Right hindlimb (tissue), 1 donor: ENCODE measurements around the gene RANGAP1.
A peak's percentile ranks its signal among the peaks of the same experiment; 100 is the strongest.
"Not testable (repeated sequence)": the region's sequence is repeated elsewhere in the genome, so short reads cannot be mapped to it uniquely, and the experiment has no call there.

Source experiments
- DNase-seq: peaks from one replicate; pipeline ENCODE4 v3.0.0-alpha.2; 2018

The RANGAP1 gene

DNA sequence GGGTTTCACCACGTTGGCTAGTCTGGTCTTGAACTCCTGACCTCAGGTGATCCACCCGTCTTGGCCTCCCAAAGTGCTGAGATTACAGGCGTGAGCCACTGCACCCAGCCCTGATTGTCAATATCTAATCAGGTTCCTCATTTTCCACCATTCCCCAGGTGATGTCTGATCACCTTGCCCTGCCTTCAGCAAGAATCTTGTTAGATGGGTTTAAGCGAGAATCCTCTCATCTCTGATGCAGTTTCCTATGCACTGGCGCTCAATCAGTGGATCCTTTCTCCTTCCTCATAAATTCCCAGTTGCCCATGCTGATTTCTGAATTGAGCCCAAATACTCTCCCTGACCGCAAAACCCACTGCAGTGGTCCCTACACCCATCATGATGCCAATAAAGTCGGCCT lies 14.7 kb upstream of the RANGAP1 start:
- no peak for DNase-seq

DNA sequence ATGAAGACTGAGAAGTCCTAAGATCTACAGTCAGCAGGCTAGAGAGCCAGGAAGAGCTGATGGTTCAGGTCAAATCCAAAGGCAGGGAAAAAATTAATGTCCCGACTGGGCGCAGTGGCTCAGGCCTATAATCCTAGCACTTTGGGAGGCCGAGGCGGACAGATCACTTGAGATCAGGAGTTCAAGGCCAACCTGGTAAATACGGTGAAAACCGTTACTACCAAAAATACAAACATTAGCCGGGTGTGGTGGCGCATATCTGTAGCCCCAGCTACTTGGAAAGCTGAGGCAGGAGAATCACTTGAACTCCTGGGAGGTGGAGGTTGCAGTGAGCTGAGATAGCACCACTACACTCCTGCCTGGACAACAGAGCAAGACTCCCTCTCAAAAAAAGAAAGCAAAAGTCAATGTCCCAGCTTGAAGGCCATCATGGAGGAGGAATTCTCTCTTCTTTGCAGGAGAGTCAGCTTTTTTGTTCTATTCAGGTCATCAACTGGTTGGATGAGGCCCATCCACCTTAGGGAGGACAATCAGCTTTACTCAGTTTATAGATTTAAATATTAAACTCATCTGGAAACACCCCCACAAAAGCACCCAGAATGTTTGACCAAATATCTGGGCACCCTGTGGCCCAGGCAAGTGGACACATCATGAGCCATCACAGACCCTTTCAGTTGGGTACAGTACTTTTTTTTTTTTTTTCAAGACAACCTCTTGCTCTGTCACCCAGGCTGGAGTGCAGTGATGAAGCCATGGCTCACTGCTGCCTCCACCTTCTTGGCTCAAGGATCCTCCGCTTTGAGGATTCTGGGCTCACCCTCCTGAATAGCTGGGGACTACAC lies 11.1 kb upstream of the RANGAP1 start:
- DNase-seq, result no peak

DNA sequence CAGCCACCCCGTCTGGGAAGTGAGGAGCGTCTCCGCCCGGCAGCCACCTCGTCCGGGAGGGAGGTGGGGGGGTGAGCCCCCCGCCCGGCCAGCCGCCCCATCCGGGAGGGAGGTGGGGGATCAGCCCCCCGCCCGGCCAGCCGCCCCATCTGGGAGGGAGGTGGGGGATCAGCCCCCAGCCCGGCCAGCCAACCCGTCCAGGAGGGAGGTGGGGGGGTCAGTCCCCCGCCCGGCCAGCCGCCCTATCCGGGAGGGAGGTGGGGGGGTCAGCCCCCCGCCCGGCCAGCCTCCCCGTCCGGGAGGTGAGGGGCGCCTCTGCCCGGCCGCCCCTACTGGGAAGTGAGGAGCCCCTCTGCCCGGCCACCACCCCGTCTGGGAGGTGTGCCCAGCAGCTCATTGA lies 8.8 kb upstream of the RANGAP1 start:
- DNase-seq, result not testable (repeated sequence)

DNA sequence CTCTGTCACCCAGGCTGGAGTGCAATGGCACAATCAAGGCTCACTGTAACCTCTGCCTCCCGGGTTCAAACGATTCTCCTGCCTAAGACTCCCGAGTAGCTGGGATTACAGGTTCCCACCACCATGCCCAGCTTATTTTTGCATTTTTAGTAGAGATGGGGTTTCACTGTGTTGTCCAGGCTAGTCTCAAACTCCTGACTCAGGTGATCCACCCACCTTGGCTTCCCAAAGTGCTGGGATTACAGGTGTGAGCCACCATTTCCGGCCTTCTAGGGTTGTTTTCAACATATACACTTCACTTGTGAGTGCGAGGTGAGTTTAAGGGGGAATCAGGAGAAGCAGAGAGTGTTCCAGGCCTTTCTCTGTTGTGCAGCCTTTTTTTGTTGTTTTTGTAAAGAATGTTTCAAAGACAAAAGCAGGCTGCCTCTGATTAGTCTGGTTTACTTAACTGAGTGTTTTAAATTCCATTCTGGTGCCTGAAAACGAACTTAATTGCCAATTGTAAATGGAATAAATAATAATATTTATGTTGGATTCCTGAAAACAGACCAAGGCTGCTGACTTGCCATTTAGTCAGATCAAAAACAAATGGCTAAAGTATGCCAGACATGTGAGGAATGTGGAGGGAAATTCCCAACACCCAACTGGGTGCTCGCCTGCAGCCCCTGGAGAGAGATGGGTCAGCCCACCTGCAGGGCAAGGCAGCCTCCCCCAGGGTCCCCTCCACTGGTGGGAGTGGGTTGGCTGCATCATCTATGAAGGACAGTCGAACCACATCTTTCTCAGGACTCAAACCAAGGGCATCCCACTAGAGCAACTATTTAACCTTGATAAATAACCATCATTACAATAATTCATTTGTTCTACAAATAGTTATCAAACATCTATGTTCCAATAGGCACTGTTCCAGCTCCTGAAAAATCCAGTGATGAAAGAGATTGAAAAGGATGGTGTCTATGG lies 4.6 kb upstream of the RANGAP1 start:
- no peak for DNase-seq

DNA sequence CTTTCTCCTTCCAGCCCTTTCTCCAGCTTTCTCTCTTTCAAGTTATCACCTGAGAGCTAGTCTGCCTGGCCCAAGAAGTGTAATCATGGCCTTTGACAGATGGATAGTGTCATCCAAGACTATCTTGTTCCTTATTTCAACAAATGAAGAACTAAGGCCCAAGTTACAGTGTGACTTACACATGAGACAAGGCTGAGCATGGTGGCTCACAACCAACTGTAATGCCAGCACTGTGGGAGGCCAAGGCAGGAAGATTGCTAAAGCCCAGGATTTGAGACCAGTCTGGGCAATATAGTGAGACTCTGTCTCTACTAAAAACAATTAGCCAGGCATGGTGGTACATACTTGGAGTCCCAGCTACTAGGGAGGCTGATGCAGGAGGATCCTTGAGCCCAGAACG lies 3.7 kb upstream of the RANGAP1 start:
- DNase-seq, result no peak

DNA sequence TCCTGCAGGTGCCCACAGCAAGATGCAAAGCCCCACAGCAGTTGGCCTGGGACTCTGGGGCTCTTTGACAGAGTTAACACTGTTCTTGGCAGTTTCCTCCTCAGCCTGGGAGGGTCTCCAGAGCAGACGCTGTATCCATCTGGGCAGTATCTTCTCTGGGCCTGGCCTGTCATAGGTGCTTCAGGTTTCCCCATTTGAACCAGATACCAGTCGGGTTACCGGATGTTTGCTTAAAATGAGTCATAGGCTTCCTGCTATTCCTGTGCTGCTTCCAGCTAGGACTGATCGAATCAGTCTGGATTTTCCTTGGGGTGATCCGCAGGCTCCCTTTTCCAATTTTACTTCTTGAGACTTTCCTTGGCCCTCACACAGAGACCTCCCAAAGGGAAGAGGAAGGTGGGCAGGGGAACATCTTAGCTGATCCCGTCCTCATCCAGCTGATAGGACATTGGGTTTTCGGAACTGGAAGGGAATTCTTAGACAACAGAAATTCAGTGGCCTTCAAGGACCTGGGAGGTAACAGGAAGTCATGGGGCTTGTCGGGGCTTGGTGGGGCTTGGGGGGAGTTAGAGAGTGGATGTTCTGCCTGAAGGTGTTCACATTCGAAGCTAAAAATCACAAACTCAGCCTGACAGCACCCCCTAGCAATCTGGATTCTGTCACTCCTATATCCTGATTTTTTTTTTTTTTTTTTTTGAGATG lies 2.4 kb upstream of the RANGAP1 start:
- DNase-seq, result no peak

DNA sequence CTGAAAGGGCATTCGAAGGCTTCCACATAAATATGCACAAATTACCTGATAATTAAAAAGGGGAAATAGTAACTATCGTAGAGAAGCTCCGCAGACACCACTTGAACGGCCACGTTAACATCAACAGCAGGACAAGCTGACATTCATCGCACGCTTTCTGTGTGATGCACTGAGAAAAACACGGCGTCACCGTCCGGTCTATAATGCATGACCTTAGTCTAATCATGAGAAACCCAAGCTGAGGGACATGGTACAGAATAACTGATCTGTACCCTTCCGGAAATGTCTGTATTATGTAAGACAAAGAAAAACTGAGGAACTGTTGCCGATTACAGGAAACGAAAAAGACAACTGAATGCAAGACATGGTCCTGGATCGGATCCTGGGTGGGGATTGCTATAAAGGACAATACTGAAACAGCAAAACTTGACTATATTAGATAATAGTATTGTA lies 678 bp upstream of the RANGAP1 start:
- DNase-seq, result no peak

DNA sequence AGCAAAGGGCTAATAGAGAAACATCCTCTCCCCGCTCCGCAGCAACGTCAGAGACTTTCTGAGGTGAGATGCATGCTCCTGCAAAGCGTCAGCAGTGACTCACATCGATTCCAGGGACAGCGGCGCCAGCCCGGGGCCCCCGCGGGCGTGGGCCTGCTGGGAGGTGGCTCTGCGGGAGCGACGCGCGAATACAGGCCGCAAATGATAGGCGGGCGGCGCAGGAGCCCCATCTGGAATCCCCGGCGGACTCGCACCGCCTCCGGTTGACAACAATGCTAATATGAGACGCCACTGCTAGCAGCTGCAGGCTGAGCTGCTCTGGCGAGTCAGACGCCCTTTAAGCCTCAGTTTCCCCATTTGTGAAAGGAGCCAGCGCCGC lies 557 bp downstream of the RANGAP1 start:
- peak; percentile 41 for DNase-seq

DNA sequence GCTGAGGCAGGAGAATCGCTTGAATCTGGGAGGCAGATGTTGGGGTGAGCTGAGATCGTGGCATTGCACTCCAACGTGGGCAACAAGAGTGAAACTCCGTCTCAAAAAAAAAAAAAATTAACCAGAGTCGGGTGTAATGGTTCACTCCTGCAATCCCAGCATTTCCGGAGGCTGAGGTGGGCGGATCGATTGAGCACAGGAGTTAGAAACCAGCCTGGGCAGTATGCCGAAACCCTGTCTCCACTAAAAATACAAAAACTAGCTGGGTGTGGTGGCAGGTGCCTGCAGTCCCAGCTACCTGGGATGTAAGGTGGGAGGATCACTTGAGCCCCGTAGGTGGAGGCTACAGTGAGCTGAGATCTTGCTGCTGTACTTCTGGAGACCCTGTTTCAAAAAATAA lies 1.5 kb downstream of the RANGAP1 start:
- no peak for DNase-seq

DNA sequence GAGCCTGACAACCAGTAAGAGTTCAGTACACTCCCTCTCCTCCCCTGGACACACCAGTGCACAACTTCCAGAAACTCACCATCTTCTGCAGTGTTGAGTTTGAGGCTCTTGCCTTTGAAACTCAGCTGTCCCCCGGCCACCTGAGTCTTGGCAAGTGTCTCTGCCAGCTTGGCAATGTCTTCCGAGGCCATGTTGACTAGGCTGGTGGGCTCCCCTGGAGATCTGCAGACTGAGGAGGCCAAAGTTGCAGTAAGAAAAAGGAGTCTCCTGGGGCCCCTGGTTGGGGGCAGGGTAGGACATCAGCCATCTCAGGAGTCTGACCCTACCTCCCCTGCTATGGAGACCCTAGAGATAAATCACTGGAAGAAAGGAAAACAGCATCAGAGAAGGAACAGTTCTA lies 5.1 kb downstream of the RANGAP1 start:
- no peak for DNase-seq

DNA sequence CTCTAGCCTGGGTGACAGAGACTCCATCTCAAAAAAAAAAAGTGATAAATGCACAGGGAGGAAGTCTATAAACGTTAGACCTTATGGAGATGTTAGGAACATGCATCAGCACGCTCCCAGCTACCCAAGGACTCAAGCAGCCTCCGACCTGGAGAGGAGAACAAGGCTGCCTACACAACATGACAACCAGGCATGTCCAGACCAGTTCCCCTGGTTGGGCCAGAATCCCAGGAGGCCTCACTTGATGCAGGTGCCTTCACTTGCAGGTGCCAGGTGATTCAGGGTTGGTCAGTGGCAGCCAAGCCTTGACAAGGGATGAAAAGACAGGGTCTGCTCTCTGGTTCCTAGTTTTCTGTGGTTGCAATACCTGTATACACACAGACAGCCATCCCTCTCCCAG lies 5.9 kb downstream of the RANGAP1 start:
- DNase-seq, result no peak

DNA sequence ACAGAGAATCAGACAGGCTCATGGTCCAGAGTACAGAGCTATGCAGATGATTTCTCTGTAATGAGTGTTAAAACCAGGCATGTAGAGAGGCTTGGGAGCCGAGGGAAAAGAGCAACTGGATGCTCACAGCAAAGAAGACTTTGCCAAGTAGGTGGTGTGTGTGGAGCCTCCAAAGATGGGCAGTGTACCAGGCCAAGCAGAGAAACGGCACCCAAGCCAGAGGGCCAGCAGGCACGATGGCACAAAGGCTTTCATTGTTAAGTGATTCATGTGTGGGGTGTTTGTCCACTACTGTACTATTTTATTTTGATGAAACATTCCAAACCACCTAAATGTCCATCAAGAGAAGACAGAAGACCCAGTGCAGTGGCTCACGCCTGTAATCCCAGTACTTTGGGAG lies 11.1 kb downstream of the RANGAP1 start:
- DNase-seq, result no peak

DNA sequence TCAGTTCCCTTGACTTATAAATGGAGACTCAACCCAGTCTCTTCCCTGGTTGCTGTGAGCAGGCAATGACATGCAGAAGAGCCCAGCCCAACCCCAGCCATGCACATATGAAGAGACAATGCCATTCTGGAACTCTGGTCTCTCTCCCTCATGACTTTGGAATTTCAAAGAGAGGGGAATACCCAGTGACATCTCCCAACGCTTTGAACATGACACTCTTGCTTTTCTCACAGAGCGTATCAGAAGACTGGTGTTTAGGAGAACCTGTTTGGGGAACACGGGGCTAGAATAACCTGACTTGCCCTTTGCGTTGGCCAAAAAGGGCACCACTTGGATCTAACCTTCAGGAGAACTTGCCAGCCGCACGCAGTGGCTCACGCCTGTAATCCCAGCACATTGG lies 12.9 kb downstream of the RANGAP1 start:
- DNase-seq, result no peak

DNA sequence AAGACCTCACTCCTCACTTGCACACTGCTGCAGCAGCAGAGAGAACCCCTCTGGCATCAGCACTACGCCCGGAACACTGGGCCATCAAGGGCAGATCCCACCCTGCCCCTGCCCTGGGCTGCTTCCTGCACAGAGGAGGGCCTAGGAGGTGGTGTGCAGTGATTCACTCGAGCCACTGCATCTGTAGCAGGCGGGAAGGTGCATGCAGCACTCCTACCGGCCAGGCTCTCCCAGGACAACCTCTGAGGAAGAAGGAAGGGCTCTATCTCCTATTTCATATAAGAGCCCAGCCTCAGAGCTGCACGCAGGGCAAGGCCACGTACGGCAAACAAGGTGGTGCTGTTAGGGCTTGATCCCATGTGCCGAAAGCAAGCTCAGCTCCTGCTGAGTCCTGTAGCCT lies 14.2 kb downstream of the RANGAP1 start:
- no peak for DNase-seq

DNA sequence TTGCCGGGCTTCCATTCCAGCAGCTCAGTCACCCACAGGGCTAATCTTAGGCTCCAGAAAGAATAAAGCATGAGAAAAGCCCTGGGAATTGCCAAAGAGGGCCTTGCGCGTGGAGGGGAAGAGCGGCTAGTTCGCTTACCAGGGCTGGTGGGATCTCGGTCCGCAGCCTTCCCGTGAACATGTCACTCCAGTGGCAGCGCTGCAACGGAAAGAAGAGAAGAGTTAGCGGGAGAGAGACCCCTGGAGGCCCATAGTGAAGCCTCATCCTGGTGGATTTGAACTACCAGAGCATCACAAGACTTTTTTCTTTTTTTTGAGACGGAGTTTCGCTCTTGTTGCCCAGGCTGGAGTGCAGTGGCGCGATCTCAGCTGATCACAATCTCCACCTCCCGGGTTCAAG lies 18.0 kb downstream of the RANGAP1 start:
- DNase-seq, result no peak

DNA sequence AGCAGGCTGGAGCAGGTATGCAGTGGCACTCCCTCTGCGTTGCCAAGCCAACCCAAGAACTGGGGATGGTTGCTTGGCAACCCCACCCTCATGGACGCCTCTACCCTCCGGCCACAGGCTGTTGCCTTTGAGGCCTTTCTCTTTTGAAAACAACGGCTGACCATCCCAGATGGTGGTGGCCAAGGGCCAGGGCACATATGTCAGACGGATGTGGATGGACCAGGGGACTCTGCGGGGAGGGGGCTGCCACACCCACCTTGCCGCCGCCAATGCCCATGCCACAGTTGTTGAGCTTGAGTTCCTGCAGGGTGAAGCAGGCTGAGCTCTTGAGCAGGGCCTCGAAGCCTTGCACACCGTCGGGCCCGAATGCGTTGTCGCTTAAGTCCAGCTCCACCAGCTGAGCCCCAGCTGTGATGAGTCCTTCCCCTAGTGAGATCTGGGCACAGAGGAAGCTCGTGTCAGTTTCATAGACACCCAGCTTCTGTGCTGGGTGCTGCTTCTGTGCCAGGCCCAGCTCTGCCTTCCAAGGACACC lies 21.5 kb downstream of the RANGAP1 start:
- DNase-seq, result no peak

DNA sequence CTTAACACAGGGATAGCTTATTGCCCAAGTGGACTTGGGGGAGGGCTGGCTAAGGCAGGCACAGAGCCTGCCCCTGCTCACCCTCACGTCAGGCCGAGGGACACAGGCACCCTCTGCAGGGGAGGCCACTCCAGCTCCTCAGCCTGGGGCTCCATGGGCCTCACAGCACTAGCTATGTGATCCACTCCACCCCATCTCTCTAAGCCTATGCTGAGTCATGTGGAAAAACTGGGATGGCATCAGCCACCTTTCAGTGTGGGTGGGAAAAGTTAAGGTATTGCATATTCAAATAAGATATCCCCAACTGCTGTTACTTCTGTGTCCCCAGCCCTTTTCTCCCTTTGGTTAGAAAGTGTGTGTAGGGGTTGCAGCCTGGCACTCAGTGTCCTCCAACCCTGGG lies 22.3 kb downstream of the RANGAP1 start:
- DNase-seq, result no peak

DNA sequence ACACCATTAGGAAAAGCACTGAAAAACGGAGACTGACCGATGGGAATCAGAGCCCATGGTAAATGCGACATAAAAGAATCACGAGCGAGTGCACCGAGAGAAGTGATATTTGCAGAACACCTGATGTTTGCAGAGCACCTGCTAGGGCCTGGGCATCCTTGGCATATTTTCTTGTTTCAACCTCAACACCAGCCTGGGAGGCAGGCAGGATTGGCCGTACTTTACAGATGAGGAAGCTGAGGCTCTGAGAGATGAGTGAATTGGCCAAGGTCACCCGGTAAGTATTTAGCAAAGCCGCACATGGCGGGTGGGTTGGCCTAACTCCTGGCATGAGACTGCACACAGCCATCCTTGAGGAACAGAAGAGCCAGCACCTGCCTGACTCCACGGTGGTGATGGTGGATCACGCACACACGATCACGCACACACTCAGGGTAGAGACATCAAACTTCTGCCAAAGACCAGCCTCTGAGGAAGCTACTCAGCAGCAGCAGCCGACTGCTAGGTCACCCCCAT lies 23.7 kb downstream of the RANGAP1 start:
- no peak for DNase-seq

DNA sequence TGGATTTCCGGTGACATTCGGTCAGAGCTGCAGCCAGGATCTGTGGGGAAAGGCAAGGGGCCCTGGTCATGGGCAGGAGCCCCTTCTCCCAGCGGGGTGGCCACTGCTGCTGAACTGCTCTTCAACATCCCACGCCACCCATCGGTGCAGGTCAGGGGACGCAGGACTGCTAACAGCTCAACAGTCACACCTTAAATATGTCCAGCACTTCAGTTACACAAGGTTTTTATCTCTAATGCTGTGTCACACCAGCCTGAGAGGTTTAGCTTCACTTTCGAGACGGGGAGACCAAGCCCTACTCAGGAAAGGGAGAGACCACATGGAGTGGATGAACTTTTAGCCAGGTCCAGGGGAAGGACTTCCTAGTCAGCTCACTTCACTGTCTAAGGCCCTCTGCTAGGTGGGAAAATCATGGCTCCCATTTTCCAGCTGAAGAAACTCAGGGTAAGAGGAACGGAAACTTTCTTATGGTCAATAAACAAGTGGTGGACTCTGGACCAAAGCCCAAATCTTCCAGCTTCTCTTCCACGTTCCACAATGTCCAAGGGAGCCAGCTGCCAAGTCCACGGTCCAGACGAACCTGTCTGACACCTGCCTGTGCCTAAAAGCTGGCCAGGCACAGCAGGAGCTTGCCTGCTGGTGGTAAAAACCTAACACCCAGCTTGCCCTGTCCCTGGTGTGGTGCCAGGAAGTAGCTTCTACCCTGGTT lies 24.3 kb downstream of the RANGAP1 start:
- no peak for DNase-seq

DNA sequence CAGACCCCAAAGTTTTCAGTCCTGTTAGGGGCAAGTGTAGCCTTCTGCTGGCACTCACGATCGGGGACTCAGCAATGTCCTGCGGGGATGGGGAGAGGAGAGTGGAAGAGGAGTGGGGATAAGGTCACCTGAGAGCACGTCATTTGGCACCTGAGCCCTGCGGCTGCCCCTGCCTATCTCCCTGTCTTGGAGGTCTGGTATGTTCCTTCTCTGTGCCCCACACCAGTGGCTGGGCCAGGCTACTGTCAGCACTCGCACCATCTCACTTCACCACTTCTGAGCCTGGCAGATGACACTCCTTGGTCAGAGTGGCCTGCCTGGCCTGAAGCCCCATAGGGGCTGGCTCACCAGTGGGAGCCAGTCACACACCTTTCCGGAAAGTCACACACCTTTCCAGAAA lies 25.1 kb downstream of the RANGAP1 start:
- no peak for DNase-seq

DNA sequence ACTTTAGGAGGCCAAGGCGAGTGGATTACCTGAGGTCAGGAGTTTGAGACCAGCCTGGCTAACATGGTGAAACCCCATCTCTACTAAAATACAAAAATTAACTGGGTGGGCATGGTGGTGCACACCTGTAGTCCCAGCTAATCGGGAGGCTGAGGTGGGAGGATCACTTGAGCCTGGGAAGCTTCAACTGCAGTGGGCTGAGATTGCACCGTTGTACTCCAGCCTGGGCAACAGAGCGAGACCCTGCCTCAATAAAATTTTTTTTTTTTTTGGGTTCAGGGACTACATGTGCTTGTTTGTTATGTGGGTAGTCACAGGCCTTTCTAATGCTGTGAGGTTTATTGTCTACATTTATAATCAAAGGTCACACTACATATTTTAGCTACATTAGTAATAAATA lies 26.2 kb downstream of the RANGAP1 start:
- not testable (repeated sequence) for DNase-seq

DNA sequence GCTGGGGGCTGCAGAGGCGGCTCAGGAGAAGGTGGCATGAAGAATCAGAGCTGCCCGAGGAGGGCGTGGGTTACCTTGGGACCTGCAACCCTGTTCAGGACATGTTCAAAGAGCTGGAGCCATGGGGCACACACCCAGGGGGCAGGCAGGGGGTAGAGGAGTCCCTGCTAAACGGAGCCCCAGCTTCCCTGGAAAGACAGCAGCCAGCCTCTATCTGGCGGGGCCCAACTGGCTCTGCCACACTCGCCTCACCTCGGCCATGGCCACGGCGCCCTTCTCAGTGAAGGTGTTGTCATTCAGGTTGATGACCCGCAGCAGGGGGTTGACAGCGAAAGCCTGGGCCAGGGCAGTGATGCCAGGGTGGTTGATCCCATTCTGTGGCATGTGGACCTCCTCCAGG lies 28.3 kb downstream of the RANGAP1 start:
- no peak for DNase-seq
